ENCODE measurements around the gene MAGI1.
A peak's percentile ranks its signal among the peaks of the same experiment; 100 is the strongest.

The MAGI1 gene

GRCh38 chr3:65655061-65655460 is 383.7 kb downstream of the MAGI1 start:
- no peak for DNase-seq

GRCh38 chr3:65653731-65654130 is 385.0 kb downstream of the MAGI1 start:
- no peak for DNase-seq

GRCh38 chr3:65650247-65650646 is 388.5 kb downstream of the MAGI1 start:
- DNase-seq, result no peak

GRCh38 chr3:65647369-65647768 is 391.3 kb downstream of the MAGI1 start:
- no peak for DNase-seq

GRCh38 chr3:65642883-65643282 is 395.8 kb downstream of the MAGI1 start:
- no peak for DNase-seq

- DNase-seq, result no peak
These were observed 396.9 kb downstream of the MAGI1 start for GRCh38 chr3:65641777-65642176.

- DNase-seq, result no peak
These were observed 397.7 kb downstream of the MAGI1 start for GRCh38 chr3:65641045-65641444.

GRCh38 chr3:65639444-65639843 is 399.3 kb downstream of the MAGI1 start:
- DNase-seq, result no peak

- no peak for DNase-seq
These were observed 400.4 kb downstream of the MAGI1 start for GRCh38 chr3:65638301-65638700.

GRCh38 chr3:65636326-65636725 is 402.4 kb downstream of the MAGI1 start:
- peak; percentile 28 to 58 for DNase-seq

- no peak for DNase-seq
These were observed 403.1 kb downstream of the MAGI1 start for GRCh38 chr3:65635657-65636056.

GRCh38 chr3:65633018-65633638 is 405.6 kb downstream of the MAGI1 start:
- no peak for DNase-seq

GRCh38 chr3:65632414-65632813 is 406.3 kb downstream of the MAGI1 start:
- no peak for DNase-seq

GRCh38 chr3:65628978-65629377 is 409.7 kb downstream of the MAGI1 start:
- DNase-seq, result no peak

- DNase-seq, result no peak
These were observed 411.7 kb downstream of the MAGI1 start for GRCh38 chr3:65627062-65627461.

- no peak for DNase-seq
These were observed 413.4 kb downstream of the MAGI1 start for GRCh38 chr3:65625305-65625704.

GRCh38 chr3:65623362-65623761 is 415.4 kb downstream of the MAGI1 start:
- no peak for DNase-seq

- DNase-seq, result no peak
These were observed 418.8 kb downstream of the MAGI1 start for GRCh38 chr3:65619888-65620287.

- DNase-seq, result no peak
These were observed 419.3 kb downstream of the MAGI1 start for GRCh38 chr3:65619451-65619881.

GRCh38 chr3:65618599-65618998 is 420.1 kb downstream of the MAGI1 start:
- no peak for DNase-seq

- DNase-seq, result no peak
These were observed 420.9 kb downstream of the MAGI1 start for GRCh38 chr3:65617787-65618186.

- no peak for DNase-seq
These were observed 421.5 kb downstream of the MAGI1 start for GRCh38 chr3:65617209-65617608.

- DNase-seq, result no peak
These were observed 422.2 kb downstream of the MAGI1 start for GRCh38 chr3:65616563-65616962.

GRCh38 chr3:65615329-65615728 is 423.4 kb downstream of the MAGI1 start:
- DNase-seq, result no peak

- DNase-seq, result no peak
These were observed 424.1 kb downstream of the MAGI1 start for GRCh38 chr3:65614585-65614984.

All from NCI-H1930 (cell line).